ENCODE data around the gene ITGAD.

GRCh38 chr16:31352376-31353115, 40.6 kb upstream of the ITGAD start:
- TF ChIP-seq CTCF (conservative IDR thresholded peaks at IDR 0.05; ENCODE audit: low read depth, low read length) (no peak), EZH2 (IDR thresholded peaks at IDR 0.05; ENCODE audit: low read length, unreplicated experiment) (no peak), EZH2phosphoT487 (IDR thresholded peaks at IDR 0.05; ENCODE audit: borderline replicate concordance, low read length) (no peak)

Measured in PC-3 (cell line).